GM12801 (cell line): ENCODE data around the gene ATAD3B.

Experiments
- CTCF ChIP-seq: IDR thresholded peaks from one replicate; pipeline ENCODE4 v1.5.1; 2011; ENCODE audit warnings: control low read depth; ENCODE audit not compliant: insufficient read length; ENCODE audit errors: extremely low read depth

Gene ATAD3B

GRCh38 chr1:1477206-1477605, 5.6 kb downstream of the ATAD3B start:
- TF ChIP-seq CTCF: no peak

- no peak for TF ChIP-seq CTCF
Measured at GRCh38 chr1:1479547-1480487, 8.3 kb downstream of the ATAD3B start.

- TF ChIP-seq CTCF: no peak
Measured at GRCh38 chr1:1482856-1483255, 11.3 kb downstream of the ATAD3B start.

GRCh38 chr1:1483714-1484113, 12.1 kb downstream of the ATAD3B start:
- no peak for TF ChIP-seq CTCF

GRCh38 chr1:1487701-1488100, 16.1 kb downstream of the ATAD3B start:
- TF ChIP-seq CTCF: no peak

GRCh38 chr1:1489231-1489630, 17.7 kb downstream of the ATAD3B start:
- no peak for TF ChIP-seq CTCF

- no peak for TF ChIP-seq CTCF
Measured at GRCh38 chr1:1489861-1490260, 18.3 kb downstream of the ATAD3B start.
